Left colon (tissue), 2 donors: Measurements from ENCODE around the gene PGM2. TPM values are rescaled to one million over a fixed set of nuclear protein-coding genes. Genes with fewer than 3 reads are reported as not detected.

Experiments used
- ATAC-seq: fragments of 200-7000 bp; cut with Tn5 transposase; one replicate; pipeline ENCODE4 v1.9.1; 2020; ENCODE audit warnings: mild to moderate bottlenecking, moderate library complexity
- DNase-seq, 2 donors: peaks; one replicate each; pipeline ENCODE4 v3.0.0-alpha.2; 2020
- intact Hi-C, 2 donors: fragments of 100-400 bp; cut with DNase I in 1 of 2; cut with micrococcal nuclease in 1 of 2; formaldehyde crosslinking; loops; one replicate each; pipeline versions ENCODE4 v1.11.2 to v1.14.0; 2022; cut with DNase I, micrococcal nuclease
- total RNA-seq, 2 donors: library from RNA; stranded (reverse); fragmentation: NEBNext Ultra II Directional; extraction: Animal tissue kit (Norgen Biotek cat#: 25700); gene quantifications; one replicate each; pipeline ENCODE4 v1.2.1, GENCODE V29; 2021
- donor health status: DM: no; HTN: no; CAD: no.
- donor health status: DM: yes; HTN: yes; CAD: no.

The PGM2 gene
- total RNA-seq, 2 donors from 2014 or later, result 28.2 to 29.8 TPM

DNA sequence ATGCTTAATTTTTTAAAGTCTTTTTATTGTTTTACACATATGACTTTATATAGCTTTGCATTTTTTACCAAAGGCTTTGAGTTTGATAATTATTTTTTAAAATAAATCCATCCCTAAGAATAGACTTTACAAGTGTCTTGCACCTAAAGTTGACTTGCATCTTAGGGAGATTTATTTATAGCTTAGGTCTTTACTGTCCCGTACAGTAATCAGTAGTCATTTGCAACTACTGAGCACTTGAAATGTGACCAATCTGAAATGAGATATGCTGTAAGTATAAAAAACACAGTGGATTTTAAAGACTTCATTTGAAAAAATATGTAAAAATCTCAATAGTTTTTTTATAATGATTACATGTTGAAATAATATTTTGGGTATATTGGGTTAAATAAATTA, 83.6 kb downstream of the PGM2 start:
- DNase-seq (no peak), ATAC-seq (no peak)
- intact Hi-C loops, result no loop called here

Other genes with a start within 250 kb of the PGM2 start
- gene RELL1, start 140.3 kb upstream of the PGM2 start, total RNA-seq, result 10 to 100 TPM; 53.7 to 75.0 TPM
- gene TBC1D1, start 64.4 kb downstream of the PGM2 start, total RNA-seq, result 10 to 100 TPM; 51.5 to 96.3 TPM
- gene PTTG2, start 133.7 kb downstream of the PGM2 start, total RNA-seq, result under 1 TPM; 0.46 to 0.67 TPM